ENCODE measurements around the gene ZNF554. TPM values are rescaled to one million over a fixed set of nuclear protein-coding genes. Genes with fewer than 3 reads are reported as not detected.
A peak's percentile ranks its signal among the peaks of the same experiment; 100 is the strongest.

The ZNF554 gene
- total RNA-seq, 1 donor from 2014 or later, result 4.2 TPM

- H3K4me3 ChIP-seq, result peak overlapping the region; percentile 86
- no peaks in the 10 kb centered on the region for H3K27me3 ChIP-seq (ENCODE audit: low read depth)
- intact Hi-C loops (cut with micrococcal nuclease), result no loop called here
- peak overlapping the region; percentile 77 for H3K27ac ChIP-seq (replicated peaks)
- peaks cover 21% of the 10 kb centered on the region for H3K4me1 ChIP-seq
- H3K9me3 ChIP-seq (replicated peaks), result no peaks in the 10 kb centered on the region
- DNase-seq, result no peak
- H3K36me3 ChIP-seq, result peaks cover 10% of the 10 kb centered on the region
- TF ChIP-seq, protein P1, sequence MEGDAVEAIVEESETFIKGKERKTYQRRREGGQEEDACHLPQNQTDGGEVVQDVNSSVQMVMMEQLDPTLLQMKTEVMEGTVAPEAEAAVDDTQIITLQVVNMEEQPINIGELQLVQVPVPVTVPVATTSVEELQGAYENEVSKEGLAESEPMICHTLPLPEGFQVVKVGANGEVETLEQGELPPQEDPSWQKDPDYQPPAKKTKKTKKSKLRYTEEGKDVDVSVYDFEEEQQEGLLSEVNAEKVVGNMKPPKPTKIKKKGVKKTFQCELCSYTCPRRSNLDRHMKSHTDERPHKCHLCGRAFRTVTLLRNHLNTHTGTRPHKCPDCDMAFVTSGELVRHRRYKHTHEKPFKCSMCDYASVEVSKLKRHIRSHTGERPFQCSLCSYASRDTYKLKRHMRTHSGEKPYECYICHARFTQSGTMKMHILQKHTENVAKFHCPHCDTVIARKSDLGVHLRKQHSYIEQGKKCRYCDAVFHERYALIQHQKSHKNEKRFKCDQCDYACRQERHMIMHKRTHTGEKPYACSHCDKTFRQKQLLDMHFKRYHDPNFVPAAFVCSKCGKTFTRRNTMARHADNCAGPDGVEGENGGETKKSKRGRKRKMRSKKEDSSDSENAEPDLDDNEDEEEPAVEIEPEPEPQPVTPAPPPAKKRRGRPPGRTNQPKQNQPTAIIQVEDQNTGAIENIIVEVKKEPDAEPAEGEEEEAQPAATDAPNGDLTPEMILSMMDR (IDR thresholded peaks at IDR 0.05; ENCODE audit: borderline replicate concordance), result no peak
These were observed 539 bp downstream of the ZNF554 start for GRCh38 chr19:2820112-2820702.

DNA sequence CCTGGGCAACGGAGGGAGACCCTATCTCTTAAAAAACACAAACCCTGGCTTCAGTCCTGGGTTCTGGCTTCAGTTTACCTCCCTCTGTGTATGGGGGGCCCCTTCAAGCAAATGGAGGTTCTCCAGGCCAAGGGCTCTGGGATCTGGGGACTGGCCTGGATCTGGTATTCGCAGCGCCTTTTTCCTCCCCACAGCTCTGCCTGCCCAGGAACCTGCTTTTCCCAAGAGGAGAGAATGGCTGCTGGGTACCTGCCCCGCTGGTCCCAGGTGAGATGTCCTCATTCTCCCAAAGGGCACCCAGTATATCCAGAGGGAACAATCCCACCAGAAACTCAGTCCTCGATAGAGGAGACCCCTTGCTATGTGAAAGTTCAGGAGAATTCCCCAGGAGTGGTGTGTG lies 3.2 kb downstream of the ZNF554 start:
- H3K9me3 ChIP-seq (replicated peaks), result peaks cover 7% of the 10 kb centered on the region
- H3K36me3 ChIP-seq, result peaks cover 28% of the 10 kb centered on the region
- no peak overlapping the region for H3K4me3 ChIP-seq
- no peaks in the 10 kb centered on the region for H3K27me3 ChIP-seq (ENCODE audit: low read depth)
- no peak for DNase-seq
- H3K27ac ChIP-seq (replicated peaks), result no peak overlapping the region
- peaks cover 21% of the 10 kb centered on the region for H3K4me1 ChIP-seq
- TF ChIP-seq, protein P1 (IDR thresholded peaks at IDR 0.05; ENCODE audit: borderline replicate concordance), result no peak
- intact Hi-C loops (cut with micrococcal nuclease), result no loop called here

DNA sequence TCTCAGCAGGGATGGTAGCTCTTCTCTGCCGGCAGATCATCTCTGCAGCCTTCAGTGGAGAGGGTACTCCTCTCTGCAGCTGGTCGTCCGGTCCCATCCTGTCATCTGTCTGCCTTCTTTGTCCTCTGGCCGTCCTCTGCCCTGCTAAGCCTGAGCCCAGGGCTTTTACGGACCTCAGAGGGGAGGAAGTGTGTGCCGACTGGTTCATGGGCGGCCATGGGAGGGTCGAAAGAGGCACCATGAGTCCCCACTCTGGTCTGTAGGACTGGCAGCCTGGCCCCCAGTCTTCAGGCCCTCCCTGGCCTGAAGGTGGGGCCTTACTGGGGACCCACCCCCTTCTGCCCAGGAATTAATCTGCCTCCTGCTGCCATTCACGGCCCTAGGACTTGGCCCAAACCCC lies 4.0 kb downstream of the ZNF554 start:
- peaks cover 11% of the 10 kb centered on the region for H3K9me3 ChIP-seq (replicated peaks)
- TF ChIP-seq, protein P1 (IDR thresholded peaks at IDR 0.05; ENCODE audit: borderline replicate concordance), result no peak
- no peaks in the 10 kb centered on the region for H3K27me3 ChIP-seq (ENCODE audit: low read depth)
- intact Hi-C loops (cut with micrococcal nuclease), result no loop called here
- H3K36me3 ChIP-seq, result peaks cover 36% of the 10 kb centered on the region
- no peak overlapping the region for H3K27ac ChIP-seq (replicated peaks)
- no peak overlapping the region for H3K4me3 ChIP-seq
- DNase-seq, result no peak
- H3K4me1 ChIP-seq, result peaks cover 21% of the 10 kb centered on the region

- no peak overlapping the region for H3K4me3 ChIP-seq
- peaks cover 41% of the 10 kb centered on the region for H3K36me3 ChIP-seq
- no peaks in the 10 kb centered on the region for H3K27me3 ChIP-seq (ENCODE audit: low read depth)
- DNase-seq, result no peak
- intact Hi-C loops (cut with micrococcal nuclease), result no loop called here
- TF ChIP-seq, protein P1 (IDR thresholded peaks at IDR 0.05; ENCODE audit: borderline replicate concordance), result no peak
- H3K9me3 ChIP-seq (replicated peaks), result peaks cover 13% of the 10 kb centered on the region
- no peak overlapping the region for H3K27ac ChIP-seq (replicated peaks)
- peaks cover 20% of the 10 kb centered on the region for H3K4me1 ChIP-seq
These were observed 4.5 kb downstream of the ZNF554 start for GRCh38 chr19:2824129-2824528.

DNA sequence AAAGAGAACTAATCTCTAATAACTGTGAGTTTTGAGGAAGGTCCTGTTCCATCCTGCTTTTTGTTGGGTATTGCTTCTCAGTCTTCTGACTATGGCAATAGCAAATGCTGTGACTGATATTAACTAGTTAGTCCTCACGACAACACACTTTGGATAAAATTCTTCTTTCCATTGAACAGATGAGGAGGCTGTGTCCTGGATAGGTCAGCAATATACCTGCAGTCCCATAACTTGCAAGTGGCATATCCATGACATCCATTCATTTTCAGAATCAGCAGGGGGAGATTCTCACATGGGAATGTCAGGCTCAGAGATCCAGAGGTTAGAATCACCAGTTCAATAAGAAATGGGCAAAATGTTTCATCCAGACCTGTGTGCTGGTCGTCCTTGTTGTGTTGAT lies 7.4 kb downstream of the ZNF554 start:
- Histone ChIP-seq H3K27ac (replicated peaks) (no peak overlapping the region), H3K4me1 (no peaks in the 10 kb centered on the region), H3K27me3 (ENCODE audit: low read depth) (no peaks in the 10 kb centered on the region), H3K9me3 (replicated peaks) (peaks cover 40% of the 10 kb centered on the region), H3K36me3 (peaks cover 67% of the 10 kb centered on the region), H3K4me3 (no peak overlapping the region)
- intact Hi-C loops (cut with micrococcal nuclease), result no loop called here
- DNase-seq, result no peak
- TF ChIP-seq, protein P1 (IDR thresholded peaks at IDR 0.05; ENCODE audit: borderline replicate concordance), result no peak
